Osteoblast (primary cell): ENCODE data around the gene ARHGAP6. TPM values are rescaled to one million over a fixed set of nuclear protein-coding genes. Genes with fewer than 3 reads are reported as not detected.
A peak's percentile ranks its signal among the peaks of the same experiment; 100 is the strongest.

ENCODE experiments used
- DNase-seq: peaks from one replicate; pipeline ENCODE4 v3.0.0; 2011; ENCODE audit warnings: low spot score, mixed read lengths; ENCODE audit not compliant: insufficient read length; ENCODE audit errors: missing footprints
- H2AFZ ChIP-seq: 2 replicates; pipeline ENCODE4 v1.6.0; 2011; ENCODE audit warnings: mild to moderate bottlenecking, low read length
- H3K27ac ChIP-seq: 2 replicates; pipeline ENCODE4 v1.5.1; 2011; ENCODE audit warnings: mild to moderate bottlenecking, low read depth, low read length, moderate library complexity
- H3K27me3 ChIP-seq: 2 replicates; pipeline ENCODE4 v1.6.0; 2012; ENCODE audit warnings: mild to moderate bottlenecking, control low read depth, inconsistent platforms, low read length, moderate library complexity; ENCODE audit not compliant: insufficient read depth
- H3K36me3 ChIP-seq: 2 replicates; pipeline ENCODE4 v1.5.1; 2011; ENCODE audit warnings: mild to moderate bottlenecking, low read length, control low read depth, moderate library complexity; ENCODE audit not compliant: insufficient read depth
- H3K4me1 ChIP-seq: 2 replicates; pipeline ENCODE4 v1.5.1; 2011; ENCODE audit warnings: mild to moderate bottlenecking, low read length, control low read depth, moderate library complexity; ENCODE audit not compliant: insufficient read depth
- H3K4me2 ChIP-seq: 2 replicates; pipeline ENCODE4 v1.6.0; 2011; ENCODE audit warnings: mild to moderate bottlenecking, low read length; ENCODE audit not compliant: insufficient read depth
- H3K4me3 ChIP-seq: fragments of 200-600 bp; sonication (generic); 3 replicates; pipeline ENCODE4 v1.5.1; 2012; ENCODE audit warnings: mild to moderate bottlenecking, low read length, inconsistent platforms; ENCODE audit not compliant: insufficient read depth
- H3K79me2 ChIP-seq: 2 replicates; pipeline ENCODE4 v1.6.0; 2012; ENCODE audit warnings: mild to moderate bottlenecking, low read length, control low read depth, inconsistent platforms; ENCODE audit not compliant: insufficient read depth
- H3K9me3 ChIP-seq: 2 replicates; pipeline ENCODE4 v1.5.1; 2011; ENCODE audit warnings: low read depth, low read length, control low read depth
- H4K20me1 ChIP-seq: 2 replicates; pipeline ENCODE4 v1.6.0; 2012; ENCODE audit warnings: mild to moderate bottlenecking, low read length, control low read depth; ENCODE audit not compliant: insufficient read depth
- CTCF ChIP-seq: IDR thresholded peaks from 2 replicates; pipeline ENCODE4 v1.5.1; 2011; ENCODE audit warnings: mild to moderate bottlenecking, low read depth, low read length, moderate library complexity; ENCODE audit errors: extremely low read depth
- total RNA-seq: library from RNA; depleted of rRNA; stranded (reverse); fragments of >200 nt; gene quantifications from 2 replicates; pipeline ENCODE4 v1.2.3, GENCODE V29; 2012

The ARHGAP6 gene
- total RNA-seq, 1 donor, result 2.2 TPM

- Histone ChIP-seq H3K79me2 (no peaks in the 10 kb centered on the region), H2AFZ (no peak overlapping the region), H3K36me3 (no peaks in the 10 kb centered on the region), H4K20me1 (no peaks in the 10 kb centered on the region), H3K4me3 (no peak overlapping the region), H3K4me1 (no peaks in the 10 kb centered on the region), H3K27me3 (no peaks in the 10 kb centered on the region), H3K4me2 (no peak overlapping the region), H3K9me3 (no peaks in the 10 kb centered on the region), H3K27ac (no peak overlapping the region)
- DNase-seq, result no peak
- no peak for TF ChIP-seq CTCF
Measured at GRCh38 chrX:11331788-11332187, 333.9 kb downstream of the ARHGAP6 start.

- H3K4me2 ChIP-seq, result no peak overlapping the region
- H4K20me1 ChIP-seq, result no peaks in the 10 kb centered on the region
- no peak overlapping the region for H2AFZ ChIP-seq
- peaks cover 2% of the 10 kb centered on the region for H3K9me3 ChIP-seq
- no peaks in the 10 kb centered on the region for H3K27me3 ChIP-seq
- no peak overlapping the region for H3K4me3 ChIP-seq
- no peaks in the 10 kb centered on the region for H3K79me2 ChIP-seq
- no peak overlapping the region for H3K27ac ChIP-seq
- peak; percentile 10 for DNase-seq
- H3K4me1 ChIP-seq, result no peaks in the 10 kb centered on the region
- no peak for TF ChIP-seq CTCF
- H3K36me3 ChIP-seq, result no peaks in the 10 kb centered on the region
Measured at GRCh38 chrX:11329021-11329420, 336.7 kb downstream of the ARHGAP6 start.

- Histone ChIP-seq H3K9me3 (peaks cover 5% of the 10 kb centered on the region), H3K27ac (no peak overlapping the region), H3K79me2 (no peaks in the 10 kb centered on the region), H3K36me3 (no peaks in the 10 kb centered on the region), H2AFZ (no peak overlapping the region), H4K20me1 (no peaks in the 10 kb centered on the region), H3K4me1 (no peaks in the 10 kb centered on the region), H3K4me2 (no peak overlapping the region), H3K27me3 (no peaks in the 10 kb centered on the region), H3K4me3 (no peak overlapping the region)
- no peak for DNase-seq
- no peak for TF ChIP-seq CTCF
Measured at GRCh38 chrX:11328134-11328533, 337.6 kb downstream of the ARHGAP6 start.

- H3K4me2 ChIP-seq, result no peak overlapping the region
- H3K9me3 ChIP-seq, result peaks cover 5% of the 10 kb centered on the region
- no peak overlapping the region for H3K4me3 ChIP-seq
- DNase-seq, result no peak
- no peak for TF ChIP-seq CTCF
- H4K20me1 ChIP-seq, result no peaks in the 10 kb centered on the region
- H3K79me2 ChIP-seq, result no peaks in the 10 kb centered on the region
- no peak overlapping the region for H3K27ac ChIP-seq
- H3K27me3 ChIP-seq, result no peaks in the 10 kb centered on the region
- H2AFZ ChIP-seq, result no peak overlapping the region
- H3K36me3 ChIP-seq, result no peaks in the 10 kb centered on the region
- H3K4me1 ChIP-seq, result no peaks in the 10 kb centered on the region
Measured at GRCh38 chrX:11321986-11322385, 343.7 kb downstream of the ARHGAP6 start.
